Cardiac ventricle fibroblast (primary cell): Measurements from ENCODE around the gene TMEM45B. TPM values are rescaled to one million over a fixed set of nuclear protein-coding genes. Genes with fewer than 3 reads are reported as not detected.

Experiments
- total RNA-seq: library from RNA; depleted of rRNA; stranded (reverse); fragments of >200 nt; gene quantifications from 2 replicates; pipeline ENCODE4 v1.2.3, GENCODE V29; 2015

The TMEM45B gene
- not detected in 2 replicates for total RNA-seq

DNA sequence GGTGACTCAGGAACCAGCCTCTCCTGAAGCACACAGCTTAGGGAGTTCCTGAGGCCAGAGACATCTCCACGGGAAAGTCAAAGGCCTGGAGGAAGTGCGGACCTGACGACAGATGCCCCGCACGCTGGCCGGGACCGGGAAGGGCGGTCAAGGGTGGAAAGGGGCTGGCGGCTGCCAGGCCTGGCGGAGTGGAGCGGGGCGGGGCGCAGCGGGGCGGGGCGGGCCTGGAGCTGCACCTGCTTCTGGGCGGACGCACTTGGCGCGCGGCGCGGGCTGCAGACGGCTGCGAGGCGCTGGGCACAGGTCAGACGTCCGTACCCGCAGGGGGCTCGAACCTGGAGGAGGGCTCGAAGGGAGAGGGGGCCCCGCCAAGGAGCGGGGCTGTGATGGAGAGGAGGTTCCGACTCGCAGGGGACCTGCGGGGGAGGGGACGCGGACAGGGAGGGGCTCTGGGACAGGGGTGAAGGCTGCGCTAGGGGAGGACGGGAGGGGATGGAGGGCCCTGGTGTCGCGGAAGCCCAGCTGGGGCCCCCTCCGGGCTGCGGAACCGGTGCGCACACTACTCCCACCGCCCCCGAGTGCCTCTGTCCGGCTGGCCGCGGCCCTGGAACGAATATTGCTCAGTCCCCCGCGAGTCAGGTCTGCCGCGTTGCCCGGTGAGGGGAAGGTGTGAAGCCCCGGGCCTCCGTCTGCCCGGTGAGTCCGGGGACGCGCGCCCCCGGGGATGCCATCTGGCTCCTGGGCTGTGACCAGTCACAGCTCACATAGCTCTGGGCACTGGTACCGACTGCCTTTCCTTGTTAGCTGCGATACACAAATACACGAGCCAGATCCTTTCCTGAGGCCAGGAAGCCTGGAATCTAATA is at the start of gene TMEM45B:
Gene TMEM45B (plus strand): TSS at position 253 of the 866 bp plus-strand sequence. CDS start 36,635 bp downstream, outside the sequence.

DNA sequence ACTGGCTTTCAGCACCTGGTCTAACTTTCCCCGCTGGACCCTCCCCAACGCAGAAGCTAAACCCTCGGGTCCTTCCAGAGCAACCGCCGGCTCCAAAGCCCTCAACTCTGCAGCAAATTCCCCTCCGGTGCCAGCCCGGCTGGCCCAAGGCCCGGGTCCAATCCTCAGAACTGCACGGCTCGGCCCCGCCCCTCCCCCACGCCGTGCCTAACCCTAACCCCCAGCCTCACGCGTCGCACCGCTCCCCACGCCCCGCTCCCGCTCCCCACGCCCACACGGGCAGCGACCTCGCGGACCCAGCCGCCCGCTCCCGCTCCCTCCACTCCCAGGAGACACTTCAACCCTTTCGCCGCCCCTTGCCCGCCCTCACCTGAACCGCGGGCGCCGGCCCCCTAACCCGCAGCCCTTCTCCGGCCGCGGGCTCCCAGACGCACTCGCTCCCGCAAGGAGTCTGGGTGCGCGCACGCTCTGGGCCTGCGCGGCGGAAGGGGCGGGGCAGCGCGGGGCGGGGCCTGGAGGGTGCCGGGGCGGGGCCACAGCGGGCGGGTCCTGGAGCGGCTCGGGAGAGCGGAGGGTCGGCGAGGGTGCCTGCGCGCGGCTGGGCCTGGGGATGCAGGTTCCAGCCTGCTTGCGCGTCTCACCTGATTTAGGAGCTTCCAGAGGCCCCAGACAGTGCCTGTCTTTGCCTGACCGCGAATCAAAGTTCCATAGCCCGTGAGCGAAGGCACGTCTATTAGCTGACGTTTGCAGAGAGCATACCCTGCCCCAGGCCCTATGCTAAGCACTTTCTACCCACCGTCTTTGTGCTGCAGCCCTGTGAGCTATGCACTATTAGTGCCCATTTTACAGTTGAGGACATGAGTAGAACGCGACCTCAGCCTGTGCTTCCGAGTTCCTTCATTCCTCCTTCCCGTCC is 79.7 kb downstream of the TMEM45B start, which contains the start of gene NFRKB:
Gene NFRKB (minus strand): TSS at position 453 of the 916 bp plus-strand sequence. CDS start 2,729 bp downstream, outside the sequence.

Other genes with a start within 250 kb of the TMEM45B start
- 10.2 and 18.7 TPM in 2 replicates for gene NFRKB, start 79.7 kb downstream of the TMEM45B start, total RNA-seq
- gene PRDM10, start 187.0 kb downstream of the TMEM45B start, total RNA-seq, result 3.4 and 4.0 TPM in 2 replicates